ENCODE measurements around the gene NFIC.

- TF ChIP-seq EZH2 (IDR thresholded peaks at IDR 0.05; ENCODE audit: low read depth) (no peak), CTCF (conservative IDR thresholded peaks at IDR 0.05) (no peak)
These were observed 112.9 kb downstream of the NFIC start for GRCh38 chr19:3479177-3479833.
